HUES64 (cell line): ENCODE data around the gene TSPAN12.
A peak's percentile ranks its signal among the peaks of the same experiment; 100 is the strongest.

Source experiments
- H3K27ac ChIP-seq: 2 replicates; pipeline ENCODE4 v1.7.0; 2013; ENCODE audit warnings: low read depth, low read length, inconsistent platforms
- H3K27me3 ChIP-seq: 2 replicates; pipeline ENCODE4 v1.6.1; 2013; ENCODE audit warnings: mild to moderate bottlenecking, low read length; ENCODE audit not compliant: insufficient read depth
- H3K36me3 ChIP-seq: 2 replicates; pipeline ENCODE4 v1.6.1; 2013; ENCODE audit warnings: mild to moderate bottlenecking, low read length; ENCODE audit not compliant: insufficient read depth
- H3K4me1 ChIP-seq: 2 replicates; pipeline ENCODE4 v1.6.1; 2013; ENCODE audit warnings: mild to moderate bottlenecking, low read length, moderate library complexity; ENCODE audit not compliant: insufficient read depth
- H3K4me3 ChIP-seq: 2 replicates; pipeline ENCODE4 v1.5.1; 2013; ENCODE audit warnings: mild to moderate bottlenecking, low read length, moderate library complexity
- H3K9ac ChIP-seq: 2 replicates; pipeline ENCODE4 v1.6.1; 2013; ENCODE audit warnings: mild to moderate bottlenecking, low read depth, low read length
- H3K9me3 ChIP-seq: 2 replicates; pipeline ENCODE4 v1.6.1; 2013; ENCODE audit warnings: low read depth, low read length; ENCODE audit not compliant: insufficient read depth
- WGBS: fragments of 150-250, 120-280 bp; methylation state at CpG from one replicate; pipeline ENCODE4 v1.1.7; 2013; ENCODE audit warnings: missing lambda C conversion rate; 5-methylcytosine and 5-hydroxymethylcytosine counted together

TSPAN12 gene

DNA sequence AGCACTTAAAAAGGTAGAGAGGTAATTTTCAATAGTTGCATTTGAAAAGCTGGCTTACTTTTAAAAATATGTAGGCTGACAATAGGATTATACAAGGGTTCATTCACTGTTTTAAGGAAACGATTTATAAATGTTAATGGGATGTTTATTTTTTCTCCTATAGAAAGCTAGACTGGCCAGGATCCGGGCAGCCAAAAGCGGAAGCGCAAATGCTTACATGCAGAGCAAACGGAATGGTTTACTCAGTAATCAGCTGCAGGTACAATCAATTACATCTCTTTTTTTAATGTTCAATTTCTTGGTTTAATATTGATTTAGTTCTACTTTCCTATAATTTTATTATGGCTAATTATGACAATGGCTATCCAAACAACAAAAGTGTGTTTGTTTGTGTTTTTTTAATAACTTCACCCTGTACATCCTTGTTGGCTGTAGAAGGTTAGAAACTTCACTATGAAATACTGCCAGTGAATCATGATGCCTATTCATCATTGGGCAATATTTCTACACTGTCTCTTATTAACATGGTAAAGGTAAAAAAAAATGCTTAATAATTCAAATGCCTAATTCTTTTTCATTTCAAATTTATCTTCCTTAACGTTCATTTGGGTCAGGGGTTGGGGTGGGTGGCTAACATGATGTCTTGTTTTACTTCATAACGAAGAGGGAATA lies 116.4 kb downstream of the TSPAN12 start:
- Histone ChIP-seq H3K4me3 (no peak overlapping the region), H3K27me3 (no peaks in the 10 kb centered on the region), H3K36me3 (no peaks in the 10 kb centered on the region), H3K27ac (no peak overlapping the region), H3K9ac (no peak overlapping the region), H3K9me3 (no peaks in the 10 kb centered on the region), H3K4me1 (peaks cover 53% of the 10 kb centered on the region)
- 91% methylated on average over 5 of the region's 7 CpGs for WGBS

DNA sequence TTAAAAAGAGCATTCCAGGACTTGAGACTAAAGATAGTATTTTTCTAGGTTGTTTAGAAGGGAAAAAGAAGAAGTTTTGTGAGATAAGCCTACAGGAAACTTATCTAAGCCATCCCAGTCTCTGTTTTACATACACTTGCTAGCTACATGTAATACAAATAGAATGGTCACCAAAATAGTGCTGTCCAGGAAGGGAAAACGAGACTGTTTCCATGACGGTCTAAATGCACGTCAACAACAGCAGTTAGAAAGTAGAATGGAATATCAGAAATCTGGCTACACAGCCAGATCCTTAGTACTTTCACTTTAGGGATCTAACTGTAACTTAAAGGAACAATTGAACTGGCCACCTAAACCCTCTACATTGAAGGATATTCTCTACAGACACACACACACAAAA lies 117.6 kb downstream of the TSPAN12 start:
- 89% methylated on average over 3 of the region's 3 CpGs for WGBS

GRCh38 chr7:120738816-120739215 lies 119.1 kb downstream of the TSPAN12 start:
- no peak overlapping the region for H3K4me3 ChIP-seq
- peak overlapping the region; percentile 41; the same call in 1 of the 2 replicates for H3K27ac ChIP-seq
- WGBS: 93% methylated on average over 3 of the region's 3 CpGs
- peaks cover 49% of the 10 kb centered on the region for H3K4me1 ChIP-seq
- no peaks in the 10 kb centered on the region for H3K9me3 ChIP-seq
- no peaks in the 10 kb centered on the region for H3K36me3 ChIP-seq
- H3K27me3 ChIP-seq: no peaks in the 10 kb centered on the region
- H3K9ac ChIP-seq: peak overlapping the region; percentile 23; the same call in 1 of the 2 replicates

More for the DNA sequence above, 117.6 kb downstream of the TSPAN12 start:
- H3K4me1 ChIP-seq: peaks cover 49% of the 10 kb centered on the region
- no peaks in the 10 kb centered on the region for H3K36me3 ChIP-seq
- H3K9me3 ChIP-seq: no peaks in the 10 kb centered on the region
- H3K9ac ChIP-seq: 0 out of 2 replicates have a peak overlapping the region, but pooled peaks have one; percentile 31
- no peak overlapping the region for H3K4me3 ChIP-seq
- H3K27me3 ChIP-seq: no peaks in the 10 kb centered on the region
- 0 out of 2 replicates have a peak overlapping the region, but pooled peaks have one; percentile 36 for H3K27ac ChIP-seq
